H1 (cell line): Measurements from ENCODE around the gene WDR27. TPM values are rescaled to one million over a fixed set of nuclear protein-coding genes. Genes with fewer than 3 reads are reported as not detected.

ENCODE experiments used
- CTCF ChIA-PET: fragments of 300-600 bp; sonication (Branson Sonifier 250); formaldehyde crosslinking; loops from one replicate; lab custom pipeline; 2021; ENCODE audit not compliant: partially characterized antibody; lab: Charles Lee
- POLR2A ChIA-PET: fragments of 300-600 bp; sonication (Branson Sonifier 250); formaldehyde crosslinking; loops from one replicate; lab custom pipeline; 2021; ENCODE audit warnings: inconsistent platforms; ENCODE audit not compliant: partially characterized antibody; lab: Charles Lee
- DNase-seq, 2 experiments: peaks; one replicate each; pipeline versions ENCODE4 v3.0.0 to v3.0.0-alpha.2; 2010 to 2022; ENCODE audit warnings: low spot score in 2 of 2, low read depth in 1 of 2, mixed read lengths in 1 of 2
- FAIRE-seq: peaks from 2 replicates; lab custom pipeline; 2011; peaks lifted over from hg19 to GRCh38; lab: Jason Lieb, UNC
- H2AFZ ChIP-seq: 2 replicates; pipeline ENCODE4 v1.8.1; 2012; ENCODE audit warnings: low read length, inconsistent platforms
- H2AK5ac ChIP-seq: 2 replicates; pipeline ENCODE4 v1.6.1; 2013; ENCODE audit warnings: low read depth, low read length
- H2BK120ac ChIP-seq: replicated peaks from 2 replicates; pipeline ENCODE3; 2013; ENCODE audit warnings: low read depth, low read length, inconsistent platforms
- H2BK12ac ChIP-seq: 2 replicates; pipeline ENCODE4 v1.6.1; 2013; ENCODE audit warnings: low read depth, low read length
- H2BK15ac ChIP-seq: 2 replicates; pipeline ENCODE4 v1.6.1; 2013; ENCODE audit warnings: low read length
- H2BK20ac ChIP-seq: 2 replicates; pipeline ENCODE4 v1.6.1; 2013; ENCODE audit warnings: low read length
- H2BK5ac ChIP-seq: 2 replicates; pipeline ENCODE4 v1.6.1; 2013; ENCODE audit warnings: low read depth, low read length
- H3K14ac ChIP-seq: 2 replicates; pipeline ENCODE4 v1.6.1; 2013; ENCODE audit warnings: inconsistent platforms; ENCODE audit not compliant: insufficient read length
- H3K18ac ChIP-seq: 2 replicates; pipeline ENCODE4 v1.6.1; 2013; ENCODE audit warnings: low read length; ENCODE audit errors: extremely low read depth
- H3K23ac ChIP-seq: 2 replicates; pipeline ENCODE4 v1.6.1; 2013; ENCODE audit warnings: inconsistent platforms; ENCODE audit not compliant: insufficient read length
- H3K23me2 ChIP-seq: 2 replicates; pipeline ENCODE4 v1.6.1; 2013; ENCODE audit warnings: low read depth, low read length
- H3K27ac ChIP-seq: 2 replicates; pipeline ENCODE4 v1.6.1; 2011; ENCODE audit warnings: low read depth, low read length, inconsistent platforms
- H3K27me3 ChIP-seq, 4 experiments: replicated peaks in 1 of 4; 1 replicate in 1 of 4; 2 replicates in 3 of 4; pipeline versions ENCODE4 v1.6.1 to v1.8.1; 2011 to 2013; ENCODE audit warnings: low read length in 3 of 4, mild to moderate bottlenecking in 3 of 4, inconsistent platforms in 2 of 4, mixed read lengths in 2 of 4, moderate library complexity in 1 of 4; ENCODE audit not compliant: control insufficient read depth in 3 of 4, insufficient read depth in 3 of 4; ENCODE audit errors: extremely low read depth in 1 of 4
- H3K36me3 ChIP-seq, 4 experiments: 2 replicates each; pipeline versions ENCODE4 v1.6.1 to v1.8.1; 2011 to 2013; ENCODE audit warnings: mild to moderate bottlenecking in 4 of 4, low read length in 3 of 4, moderate library complexity in 2 of 4, control low read depth in 1 of 4, inconsistent platforms in 1 of 4; ENCODE audit not compliant: insufficient read depth in 4 of 4, control insufficient read depth in 2 of 4
- H3K4ac ChIP-seq: replicated peaks from 2 replicates; pipeline ENCODE3; 2013; ENCODE audit warnings: low read length, low read depth, mixed read lengths, inconsistent platforms; ENCODE audit not compliant: insufficient read length
- H3K4me1 ChIP-seq, 4 experiments: replicated peaks in 1 of 4; 1 replicate in 1 of 4; 2 replicates in 3 of 4; pipeline versions ENCODE4 v1.6.1 to v1.8.1; 2011 to 2013; ENCODE audit warnings: low read length in 3 of 4, inconsistent platforms in 2 of 4, mixed read lengths in 1 of 4; ENCODE audit not compliant: insufficient read depth in 4 of 4, control insufficient read depth in 3 of 4
- H3K4me2 ChIP-seq, 2 experiments: 2 replicates each; pipeline versions ENCODE4 v1.6.1 to v1.8.1; 2011 to 2013; ENCODE audit warnings: low read depth in 2 of 2, low read length in 2 of 2, control low read depth in 1 of 2, inconsistent platforms in 1 of 2, mild to moderate bottlenecking in 1 of 2; ENCODE audit not compliant: insufficient read depth in 1 of 2
- H3K4me3 ChIP-seq, 4 experiments: fragments of 200-600, 300-600 bp in 1 of 4; sonication (generic), shearing (Covaris generic), sonication (Bioruptor Twin) in 1 of 4; 2 replicates each; pipeline versions ENCODE4 v1.5.1 to v1.8.1; 2011 to 2016; ENCODE audit warnings: low read length in 4 of 4, low read depth in 3 of 4, control low read depth in 2 of 4, inconsistent platforms in 2 of 4, mild to moderate bottlenecking in 2 of 4, mixed read lengths in 1 of 4, moderate library complexity in 1 of 4; ENCODE audit not compliant: insufficient read depth in 2 of 4; ENCODE audit errors: extremely low read depth in 1 of 4
- H3K56ac ChIP-seq: replicated peaks from 2 replicates; pipeline ENCODE3; 2013; ENCODE audit warnings: low read depth, mild to moderate bottlenecking, mixed read lengths, low read length, inconsistent platforms; ENCODE audit not compliant: insufficient read length
- H3K79me1 ChIP-seq: 2 replicates; pipeline ENCODE4 v1.6.1; 2013; ENCODE audit warnings: low read depth, low read length, control low read depth
- H3K79me2 ChIP-seq, 2 experiments: 2 replicates each; pipeline versions ENCODE4 v1.6.1 to v1.8.1; 2012 to 2013; ENCODE audit warnings: low read length in 2 of 2, mild to moderate bottlenecking in 2 of 2, inconsistent platforms in 1 of 2; ENCODE audit not compliant: insufficient read depth in 2 of 2, control insufficient read depth in 1 of 2
- H3K9ac ChIP-seq, 4 experiments: replicated peaks in 1 of 4; 1 replicate in 1 of 4; 2 replicates in 3 of 4; pipeline versions ENCODE4 v1.6.1 to v1.8.1; 2011 to 2013; ENCODE audit warnings: low read depth in 3 of 4, low read length in 3 of 4, control low read depth in 2 of 4, mild to moderate bottlenecking in 2 of 4, moderate library complexity in 2 of 4, inconsistent platforms in 1 of 4; ENCODE audit errors: extremely low read depth in 1 of 4
- H3K9me3 ChIP-seq, 2 experiments: 2 replicates each; pipeline versions ENCODE4 v1.6.1 to v1.8.1; 2012 to 2013; ENCODE audit warnings: mild to moderate bottlenecking in 2 of 2, moderate library complexity in 2 of 2, control low read depth in 1 of 2, inconsistent platforms in 1 of 2, low read depth in 1 of 2, low read length in 1 of 2, mixed read lengths in 1 of 2; ENCODE audit not compliant: insufficient read depth in 2 of 2
- H4K20me1 ChIP-seq, 2 experiments: replicated peaks in 1 of 2; 2 replicates each; pipeline versions ENCODE3 to v1.8.1; 2011 to 2013; ENCODE audit warnings: inconsistent platforms in 2 of 2, low read length in 2 of 2, mild to moderate bottlenecking in 1 of 2; ENCODE audit not compliant: insufficient read depth in 2 of 2, control insufficient read depth in 1 of 2
- H4K5ac ChIP-seq: 2 replicates; pipeline ENCODE4 v1.6.1; 2013; ENCODE audit warnings: low read length, low read depth, mixed read lengths, inconsistent platforms; ENCODE audit not compliant: insufficient read length
- H4K8ac ChIP-seq: 2 replicates; pipeline ENCODE4 v1.8.0; 2013; ENCODE audit warnings: mild to moderate bottlenecking, moderate library complexity, low read length, inconsistent platforms; ENCODE audit not compliant: insufficient read depth; ENCODE audit errors: extremely low read depth
- H4K91ac ChIP-seq: replicated peaks from 2 replicates; pipeline ENCODE3; 2013; ENCODE audit warnings: low read length, mixed read lengths, inconsistent platforms; ENCODE audit not compliant: insufficient read length
- BRCA1 ChIP-seq: IDR thresholded peaks from 2 replicates; pipeline ENCODE4 v1.6.1; 2012; ENCODE audit warnings: low read depth, low read length, improper control_type of control experiment
- CHD2 ChIP-seq: IDR thresholded peaks from 2 replicates; pipeline ENCODE4 v1.6.1; 2012; ENCODE audit warnings: low read length, improper control_type of control experiment
- MAFK ChIP-seq: IDR thresholded peaks from 2 replicates; pipeline ENCODE4 v1.6.1; 2012; ENCODE audit warnings: low read depth, mild to moderate bottlenecking, improper control_type of control experiment, low read length
- POLR2AphosphoS5 ChIP-seq: IDR thresholded peaks from 2 replicates; pipeline ENCODE4 v1.6.1; 2011; ENCODE audit warnings: low read depth, low read length
- SIN3A ChIP-seq, 2 experiments: IDR thresholded peaks in 1 of 2; conservative IDR thresholded peaks in 1 of 2; 2 replicates each; pipeline ENCODE4 v1.6.1; 2011 to 2012; ENCODE audit warnings: low read length in 2 of 2, improper control_type of control experiment in 1 of 2, low read depth in 1 of 2, mild to moderate bottlenecking in 1 of 2
- SP1 ChIP-seq: IDR thresholded peaks from 2 replicates; pipeline ENCODE4 v1.6.1; 2011; ENCODE audit warnings: low read depth, low read length
- WGBS, 2 experiments: shearing (Covaris generic) in 1 of 2; methylation state at CpG; one replicate each; pipeline versions ENCODE4 v1.1.6 to v1.1.7; 2013 to 2015; ENCODE audit warnings: low lambda C conversion rate in 2 of 2, mixed read lengths in 2 of 2, inconsistent platforms in 1 of 2, low coverage in 1 of 2, missing lambda C conversion rate in 1 of 2; ENCODE audit not compliant: insufficient replicate concordance in 2 of 2, insufficient coverage in 1 of 2, insufficient read length in 1 of 2; ENCODE audit errors: extremely low coverage in 1 of 2, missing lambda C conversion rate in 1 of 2; 5-methylcytosine and 5-hydroxymethylcytosine counted together
- long read RNA-seq, 2 experiments: library from RNA in 1 of 2; library from capped mRNA in 1 of 2; stranded (forward); transcript quantifications; one replicate each; pipeline ENCODE4 v2.0.0, GENCODE V29; 2021; ENCODE audit warnings: inconsistent platforms in 1 of 2
- polyA minus RNA-seq, 3 experiments: library from RNA; depleted of rRNA, polyadenylated mRNA; stranded (reverse); fragments of >200 nt; gene quantifications; 1 replicate in 2 of 3; 2 replicates in 1 of 3; pipeline ENCODE4 v1.2.3, GENCODE V29; 2011
- polyA plus RNA-seq, 7 experiments: library from polyadenylated mRNA; depleted of rRNA in 3 of 7; stranded (reverse) in 5 of 7; unstranded in 2 of 7; fragments of >200 nt in 5 of 7; fragments of 200-250 nt in 2 of 7; gene quantifications; 1 replicate in 5 of 7; 2 replicates in 1 of 7; 4 replicates in 1 of 7; pipeline versions ENCODE4 v1.2.1 to v1.2.3, GENCODE V29; 2011 to 2013; ENCODE audit warnings: missing spikeins in 2 of 7, mixed read lengths in 2 of 7
- total RNA-seq: library from RNA; stranded (reverse); fragmentation: NEBNext Ultra II Directional; extraction: Animal tissue kit (Norgen Biotek cat#: 25700); gene quantifications from 2 replicates; pipeline ENCODE4 v1.2.1, GENCODE V29; 2021

WDR27 gene
- total RNA-seq (64.7 and 68.6 TPM in 2 replicates), polyA plus RNA-seq (2011; rRNA removed) (53.6 and 77.6 TPM in 2 replicates), polyA minus RNA-seq (2011; rRNA and poly(A)+ RNA removed) (73.4 and 74.5 TPM in 2 replicates)
- 77.6 TPM for polyA plus RNA-seq (2011; cell fraction: cytosol; rRNA removed)
- polyA plus RNA-seq (2011; cell fraction: nucleus; rRNA removed) = 539 TPM
- 45.1 to 60.7 TPM (median 52.9 TPM) in 4 replicates for polyA plus RNA-seq (2012, experiment 1 of 2)
- 5.7 TPM for polyA plus RNA-seq (2012, experiment 2 of 2)
- polyA plus RNA-seq (2013, experiment 1 of 2) = 39.7 TPM
- polyA plus RNA-seq (2013, experiment 2 of 2) = 35.8 TPM
- 79.7 TPM for polyA minus RNA-seq (2011; cell fraction: cytosol; rRNA and poly(A)+ RNA removed)
- polyA minus RNA-seq (2011; cell fraction: nucleus; rRNA and poly(A)+ RNA removed) = 253 TPM
- long read RNA-seq, experiment 1, partial matches to known transcripts = 1 of 3 reads
- long read RNA-seq, experiment 1, other reads (novel, unspliced or antisense) = 2 of 3 reads
- long read RNA-seq, experiment 2, partial matches to known transcripts = 0 of 1 reads
- long read RNA-seq, experiment 2, other reads (novel, unspliced or antisense) = 1 of 1 reads

DNA sequence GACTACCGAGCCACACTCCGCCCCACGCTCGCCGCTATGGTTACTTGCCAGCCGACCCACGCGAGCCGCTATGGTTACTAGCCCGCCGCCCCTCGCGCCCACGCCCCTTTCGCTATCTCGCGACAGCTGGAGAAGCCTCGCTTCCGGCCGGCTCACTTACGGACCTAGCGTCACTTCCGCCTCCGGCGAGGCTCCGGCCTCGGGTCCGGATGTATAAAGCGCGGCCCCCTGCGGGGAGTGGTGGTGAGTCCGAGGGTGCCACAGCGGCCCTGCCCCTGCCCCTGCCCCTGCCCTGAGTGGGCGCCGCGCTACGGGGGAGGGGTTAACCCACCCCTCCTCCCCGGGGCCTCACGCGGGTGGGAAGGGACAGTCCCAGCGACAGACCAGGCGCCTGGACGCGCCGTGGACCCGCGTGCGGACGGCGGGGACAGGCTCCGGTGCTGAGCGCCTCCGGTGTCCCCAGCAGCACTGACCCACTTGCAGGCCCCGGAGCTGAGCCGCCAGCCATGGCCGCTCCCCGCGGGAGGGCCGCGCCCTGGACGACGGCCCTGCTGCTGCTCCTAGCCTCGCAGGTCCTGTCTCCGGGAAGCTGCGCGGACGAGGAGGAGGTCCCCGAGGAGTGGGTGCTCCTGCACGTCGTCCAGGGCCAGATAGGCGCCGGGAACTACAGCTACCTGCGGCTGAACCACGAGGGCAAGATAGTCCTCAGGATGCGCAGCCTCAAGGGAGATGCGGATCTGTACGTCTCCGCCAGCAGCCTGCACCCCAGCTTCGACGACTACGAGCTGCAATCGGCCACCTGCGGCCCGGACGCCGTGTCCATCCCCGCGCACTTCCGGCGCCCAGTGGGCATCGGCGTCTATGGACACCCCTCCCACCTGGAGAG lies at the start of gene WDR27, which contains the start of gene C6orf120:
TSS of gene WDR27 (minus strand) at position 76 of the 886 bp plus-strand sequence. CDS start 13,024 bp downstream, outside the sequence.
TSS of gene C6orf120 (plus strand) at position 173 of the 886 bp plus-strand sequence. CDS start at position 507, 334 bp downstream.
- Histone ChIP-seq H3K79me2 (peaks cover 0 to 65% of the 10 kb centered on the region in 2 experiments; a peak in 3 of 4 replicates), H4K20me1 (peaks cover 4 to 16% of the 10 kb centered on the region in 2 experiments), H3K23me2 (peaks cover 5% of the 10 kb centered on the region; the same call in 1 of the 2 replicates), H3K36me3 (peaks cover 0 to 16% (median under 1%) of the 10 kb centered on the region in 4 experiments; a peak in 3 of 8 replicates), H2AFZ (peak within 1 kb of the TSS; percentile 55; the same call in 1 of the 2 replicates), H2BK12ac (peak within 1 kb of the TSS; percentile 70; the same call in 1 of the 2 replicates), H3K4ac (peak within 1 kb of the TSS; percentile 87), H3K9me3 (no peaks in the 10 kb centered on the region), H2BK5ac (peak within 1 kb of the TSS; percentile 95), H3K18ac (peak within 1 kb of the TSS; percentile 75), H4K8ac (peak within 1 kb of the TSS; percentile 98), H3K4me3 (peak within 1 kb of the TSS; percentile 79 to 96 (median 94)), H3K23ac (no peak within 1 kb of the TSS), H2AK5ac (peak within 1 kb of the TSS; percentile 92; the same call in 1 of the 2 replicates), H3K4me2 (peak within 1 kb of the TSS; percentile 91 to 96), H3K14ac (no peak within 1 kb of the TSS), H3K27ac (peak within 1 kb of the TSS; percentile 88), H3K56ac (peak within 1 kb of the TSS; percentile 89), H3K4me1 (peaks cover 0 to 16% (median 5%) of the 10 kb centered on the region in 4 experiments; a peak in 2 of 7 replicates), H2BK20ac (no peak within 1 kb of the TSS), H2BK15ac (0 out of 2 replicates have a peak within 1 kb of the TSS, but pooled peaks have one; percentile 84), H4K5ac (peak within 1 kb of the TSS; percentile 92), H2BK120ac (peak within 1 kb of the TSS; percentile 45), H3K9ac (peak within 1 kb of the TSS; percentile 52 to 97 (median 92)), H4K91ac (peak within 1 kb of the TSS; percentile 97), H3K27me3 (no peaks in the 10 kb centered on the region), H3K79me1 (peaks cover 15% of the 10 kb centered on the region)
- CTCF ChIA-PET = interaction anchor here (0.6 to 1.2 kb wide), 2 partner anchors 15 to 83 kb away, joined by 3 read pairs; no protein-coding TSS in a partner anchor
- FAIRE-seq (no peak), DNase-seq (peak; percentile 79 to 96)
- WGBS, 2 experiments = 1% methylated on average over 47 of the region's 92 CpGs; no CpG with 5 or more reads in 1 of the 2 experiments
- POLR2A ChIA-PET = interaction anchor here (0.9 to 6.3 kb wide), 16 partner anchors 8 to 852 kb away, joined by 3 to 58 read pairs (median 4); partner anchors contain the start of genes DYNLT2, ERMARD, PHF10 and TBP
- TF ChIP-seq SIN3A (conservative IDR thresholded peaks at IDR 0.05 in 1 of 2, IDR thresholded peaks at IDR 0.05 in 1 of 2; ENCODE audit: low read depth in 1 of 2, low read length in 2 of 2) (peak in 1 of 2 experiments; percentile 40; a peak in 2 of 4 replicates), CHD2 (peak; percentile 97), BRCA1 (peak; percentile 85), SP1 (no peak), POLR2AphosphoS5 (peak; percentile 85), MAFK (no peak)
